ENCODE results near the gene TRABD2A.
"Not testable (repeated sequence)": the region's sequence is repeated elsewhere in the genome, so short reads cannot be mapped to it uniquely, and the experiment has no call there.

The TRABD2A gene

GRCh38 chr2:84778911-84779690 is 101.8 kb downstream of the TRABD2A start:
- no peak for DNase-seq (ENCODE audit: low read depth)

DNA sequence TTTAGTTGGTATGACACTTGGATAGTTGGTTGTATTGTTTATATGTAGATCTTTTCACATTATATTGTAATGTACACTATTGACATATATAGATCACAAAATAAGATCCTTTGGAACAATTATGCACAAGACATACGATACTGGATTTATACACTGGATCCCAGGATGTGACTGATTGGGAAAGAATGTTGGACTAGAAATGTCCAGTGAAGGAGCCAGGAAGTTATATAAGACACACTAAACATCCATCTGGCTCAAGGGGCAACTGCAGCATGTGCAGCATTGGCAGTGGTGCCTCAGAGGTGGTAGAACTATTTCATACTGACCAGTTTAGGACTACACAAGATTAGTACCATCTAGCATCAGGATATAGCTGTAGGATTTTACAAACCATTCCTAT is 104.9 kb downstream of the TRABD2A start:
- no peak for DNase-seq (ENCODE audit: low read depth)

- not testable (repeated sequence) for DNase-seq (ENCODE audit: low read depth)
Observed at GRCh38 chr2:84773562-84773961, 107.3 kb downstream of the TRABD2A start.

Data from stimulated activated CD8-positive, alpha-beta memory T cell treated with anti-CD3 and anti-CD28 coated beads, Interleukin-15, amount 100 ng/mL, for 1 hour (primary cell).